ENCODE measurements around the gene BAG1.

DNA sequence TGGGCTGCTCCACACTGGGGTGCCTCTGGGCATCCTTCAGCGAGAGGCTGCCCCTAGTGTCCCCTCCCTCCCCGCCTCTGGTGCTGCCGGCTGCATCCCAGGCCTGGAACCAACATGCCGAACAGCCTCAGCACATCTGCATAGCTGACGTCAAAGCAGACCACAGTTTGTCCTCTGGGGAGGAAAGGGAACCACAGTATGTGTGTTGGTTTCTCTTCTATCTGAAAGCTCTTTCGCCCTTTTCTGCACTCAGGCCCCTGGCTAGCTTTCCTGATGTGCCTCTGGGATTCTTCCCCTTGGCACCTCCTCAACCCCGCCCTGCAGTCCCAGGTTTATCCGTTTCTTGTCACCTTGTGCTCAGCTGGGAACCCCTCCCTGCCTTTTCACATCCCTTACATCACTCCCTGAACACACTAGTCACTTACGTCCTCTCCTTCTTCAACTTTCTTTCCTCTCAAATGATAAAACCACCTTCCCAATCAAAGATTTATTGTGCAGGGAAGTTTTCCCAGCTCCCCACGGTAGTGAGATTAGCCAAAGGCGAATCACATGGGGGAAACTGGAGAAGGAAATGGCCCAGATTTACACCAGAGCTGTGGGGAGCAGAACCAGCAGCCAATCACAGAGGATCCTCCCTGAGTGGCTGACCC lies 61.8 kb downstream of the BAG1 start:
- TF ChIP-seq, protein P1, sequence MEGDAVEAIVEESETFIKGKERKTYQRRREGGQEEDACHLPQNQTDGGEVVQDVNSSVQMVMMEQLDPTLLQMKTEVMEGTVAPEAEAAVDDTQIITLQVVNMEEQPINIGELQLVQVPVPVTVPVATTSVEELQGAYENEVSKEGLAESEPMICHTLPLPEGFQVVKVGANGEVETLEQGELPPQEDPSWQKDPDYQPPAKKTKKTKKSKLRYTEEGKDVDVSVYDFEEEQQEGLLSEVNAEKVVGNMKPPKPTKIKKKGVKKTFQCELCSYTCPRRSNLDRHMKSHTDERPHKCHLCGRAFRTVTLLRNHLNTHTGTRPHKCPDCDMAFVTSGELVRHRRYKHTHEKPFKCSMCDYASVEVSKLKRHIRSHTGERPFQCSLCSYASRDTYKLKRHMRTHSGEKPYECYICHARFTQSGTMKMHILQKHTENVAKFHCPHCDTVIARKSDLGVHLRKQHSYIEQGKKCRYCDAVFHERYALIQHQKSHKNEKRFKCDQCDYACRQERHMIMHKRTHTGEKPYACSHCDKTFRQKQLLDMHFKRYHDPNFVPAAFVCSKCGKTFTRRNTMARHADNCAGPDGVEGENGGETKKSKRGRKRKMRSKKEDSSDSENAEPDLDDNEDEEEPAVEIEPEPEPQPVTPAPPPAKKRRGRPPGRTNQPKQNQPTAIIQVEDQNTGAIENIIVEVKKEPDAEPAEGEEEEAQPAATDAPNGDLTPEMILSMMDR (IDR thresholded peaks at IDR 0.05) = no peak
- TF ChIP-seq POLR2A (IDR thresholded peaks at IDR 0.05) (no peak), POLR2AphosphoS5 (IDR thresholded peaks at IDR 0.05) (no peak), EP300 (IDR thresholded peaks at IDR 0.05) (no peak)

Data from upper lobe of left lung (tissue), 4 donors.